GM19099 (cell line): ENCODE measurements around the gene TRAT1.

Experiments used
- POLR2A ChIP-seq: IDR thresholded peaks from 3 replicates; pipeline ENCODE4 v1.6.1; 2011; ENCODE audit warnings: low read depth; ENCODE audit not compliant: insufficient read length; ENCODE audit errors: extremely low read depth

The TRAT1 gene

DNA sequence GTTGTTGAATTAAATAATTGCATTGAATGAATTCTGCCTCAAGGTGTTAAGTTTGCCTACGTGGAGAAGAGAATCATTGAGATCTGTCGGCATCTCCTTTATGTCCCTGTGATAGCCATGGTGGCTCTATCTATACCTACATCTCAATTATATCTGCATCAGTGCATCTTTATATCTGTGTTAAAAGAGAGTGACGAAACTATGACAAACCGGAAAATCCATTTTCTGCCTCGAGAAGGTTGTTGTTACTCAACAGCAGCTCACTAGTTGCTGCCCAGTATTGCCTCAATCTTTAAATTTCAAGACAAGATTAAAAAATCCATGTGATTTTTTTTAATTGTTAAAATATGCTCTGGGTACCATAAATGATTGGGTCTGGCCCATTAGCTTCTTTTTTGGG, 72.4 kb downstream of the TRAT1 start:
- no peak for TF ChIP-seq POLR2A

DNA sequence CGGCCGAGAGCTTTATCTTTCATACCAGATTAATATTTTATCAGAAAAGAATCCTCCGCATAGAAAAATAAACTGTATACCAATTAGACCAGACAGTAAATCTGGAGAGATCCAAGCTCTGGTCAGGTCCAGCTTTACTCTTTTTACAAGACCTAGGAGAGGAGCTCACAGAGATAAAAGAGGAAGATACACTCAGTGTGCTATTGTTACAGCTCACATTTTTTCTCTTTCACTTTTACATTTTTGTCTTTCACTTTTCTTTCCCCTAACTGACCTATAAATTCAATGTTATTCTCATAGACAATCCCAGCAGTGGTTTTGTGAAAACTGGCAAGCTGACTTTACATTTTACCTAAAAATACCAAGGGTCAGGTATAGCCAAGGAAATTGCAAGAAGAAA, 75.3 kb downstream of the TRAT1 start:
- no peak for TF ChIP-seq POLR2A

DNA sequence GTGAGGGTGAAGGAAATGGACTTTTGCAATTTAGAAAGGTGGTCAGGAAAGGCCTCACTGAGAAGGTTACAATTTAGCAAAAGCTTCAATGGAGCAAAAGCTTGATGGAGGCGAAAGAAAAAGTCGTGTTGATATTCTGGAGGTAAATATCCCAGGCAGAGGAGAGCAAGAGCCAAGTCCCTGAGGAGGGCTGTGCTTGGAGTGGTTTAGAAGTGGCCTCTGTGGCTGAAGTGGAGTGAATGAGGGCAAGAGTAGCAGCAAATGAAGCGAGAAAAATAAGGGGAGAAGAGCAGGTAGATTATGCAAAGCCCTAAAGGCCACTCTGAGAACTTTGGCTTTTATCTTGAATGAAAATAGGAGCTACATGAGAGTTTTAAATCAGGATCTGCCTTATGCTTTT, 76.9 kb downstream of the TRAT1 start:
- no peak for TF ChIP-seq POLR2A
